OCI-LY3 (cell line): ENCODE data around the gene CADM4.

Experiments
- H2AFZ ChIP-seq: fragments of 200-600, 300-600 bp; shearing (Covaris generic); 2 replicates; pipeline ENCODE4 v1.6.0; 2014; ENCODE audit warnings: antibody characterized with exemption, low read depth, low read length
- H3K27ac ChIP-seq: fragments of 200-600, 300-600 bp; sonication (generic); 2 replicates; pipeline ENCODE4 v1.5.1; 2014; ENCODE audit warnings: mild to moderate bottlenecking, low read length, moderate library complexity, mixed read lengths
- H3K27me3 ChIP-seq: fragments of 200-600, 300-600 bp; sonication (generic); 2 replicates; pipeline ENCODE4 v1.6.1; 2014; ENCODE audit warnings: low read depth, low read length, mixed read lengths
- H3K36me3 ChIP-seq: fragments of 200-600, 300-600 bp; sonication (generic); replicated peaks from 2 replicates; pipeline ENCODE3; 2014; ENCODE audit warnings: low read depth, low read length, mixed read lengths
- H3K4me1 ChIP-seq: fragments of 300-600, 200-600 bp; sonication (generic); 2 replicates; pipeline ENCODE4 v1.6.1; 2014; ENCODE audit warnings: low read length, mixed read lengths
- H3K4me2 ChIP-seq: fragments of 200-600, 300-600 bp; sonication (generic); 2 replicates; pipeline ENCODE4 v1.6.1; 2014; ENCODE audit warnings: low read length, mixed read lengths
- H3K4me3 ChIP-seq: fragments of 300-600, 200-600 bp; sonication (generic); 2 replicates; pipeline ENCODE4 v1.5.1; 2014; ENCODE audit warnings: antibody characterized with exemption, mild to moderate bottlenecking, low read length, moderate library complexity
- H3K79me2 ChIP-seq: fragments of 300-600, 200-600 bp; shearing (Covaris generic); 2 replicates; pipeline ENCODE4 v1.6.1; 2014; ENCODE audit warnings: mild to moderate bottlenecking, low read length, mixed read lengths
- H3K9ac ChIP-seq: fragments of 300-600, 200-600 bp; shearing (Covaris generic); 2 replicates; pipeline ENCODE4 v1.6.0; 2014; ENCODE audit warnings: mild to moderate bottlenecking, low read length, moderate library complexity
- H3K9me3 ChIP-seq: fragments of 200-600, 300-600 bp; shearing (Covaris generic); 2 replicates; pipeline ENCODE4 v1.6.1; 2014; ENCODE audit warnings: low read length, mixed read lengths; ENCODE audit not compliant: insufficient read depth
- H4K20me1 ChIP-seq: fragments of 200-600, 300-600 bp; sonication (generic); 2 replicates; pipeline ENCODE4 v1.6.1; 2016; ENCODE audit warnings: low read length, mixed read lengths; ENCODE audit not compliant: insufficient read depth
- CTCF ChIP-seq: fragments of 200-600, 300-600 bp; sonication (generic); IDR thresholded peaks from 2 replicates; pipeline ENCODE4 v1.5.1; 2014; ENCODE audit warnings: antibody characterized with exemption, low read length, low read depth
- EZH2phosphoT487 ChIP-seq: fragments of 200-600 bp; shearing (Covaris generic); IDR thresholded peaks from 2 replicates; pipeline ENCODE4 v1.6.1; 2018; ENCODE audit warnings: antibody characterized with exemption, mixed run types, low read depth

Gene CADM4

GRCh38 chr19:43642531-43642930 is 2.9 kb upstream of the CADM4 start:
- no peaks in the 10 kb centered on the region for H3K79me2 ChIP-seq
- H3K4me1 ChIP-seq = peaks cover 10% of the 10 kb centered on the region
- H3K27ac ChIP-seq = no peak overlapping the region
- H3K9ac ChIP-seq = no peak overlapping the region
- TF ChIP-seq CTCF (no peak), EZH2phosphoT487 (no peak)
- H4K20me1 ChIP-seq = no peaks in the 10 kb centered on the region
- no peaks in the 10 kb centered on the region for H3K36me3 ChIP-seq
- H3K27me3 ChIP-seq = no peaks in the 10 kb centered on the region
- no peak overlapping the region for H3K4me3 ChIP-seq
- H3K9me3 ChIP-seq = no peaks in the 10 kb centered on the region
- H2AFZ ChIP-seq = peak overlapping the region; percentile 32; the same call in 1 of the 2 replicates
- H3K4me2 ChIP-seq = peak overlapping the region; percentile 27; the same call in 1 of the 2 replicates

GRCh38 chr19:43641333-43641732 is 1.7 kb upstream of the CADM4 start:
- Histone ChIP-seq H3K79me2 (no peaks in the 10 kb centered on the region), H3K36me3 (no peaks in the 10 kb centered on the region), H3K9me3 (no peaks in the 10 kb centered on the region), H3K4me1 (peaks cover 10% of the 10 kb centered on the region), H3K9ac (no peak overlapping the region), H4K20me1 (no peaks in the 10 kb centered on the region), H3K4me3 (no peak overlapping the region), H3K4me2 (no peak overlapping the region), H2AFZ (no peak overlapping the region), H3K27me3 (no peaks in the 10 kb centered on the region), H3K27ac (no peak overlapping the region)
- TF ChIP-seq EZH2phosphoT487 = no peak
- TF ChIP-seq CTCF = no peak

- Histone ChIP-seq H3K4me3 (no peak overlapping the region), H3K9ac (no peak overlapping the region), H3K27ac (no peak overlapping the region), H3K27me3 (no peaks in the 10 kb centered on the region), H2AFZ (no peak overlapping the region), H3K4me2 (no peak overlapping the region), H4K20me1 (no peaks in the 10 kb centered on the region), H3K79me2 (no peaks in the 10 kb centered on the region), H3K4me1 (peaks cover 10% of the 10 kb centered on the region), H3K36me3 (no peaks in the 10 kb centered on the region), H3K9me3 (no peaks in the 10 kb centered on the region)
- TF ChIP-seq EZH2phosphoT487 (no peak), CTCF (no peak)
Observed at GRCh38 chr19:43640424-43640757, 741 bp upstream of the CADM4 start.

GRCh38 chr19:43638995-43639518 is 593 bp downstream of the CADM4 start:
- Histone ChIP-seq H3K36me3 (no peaks in the 10 kb centered on the region), H3K27me3 (no peaks in the 10 kb centered on the region; the same call in 1 of the 2 replicates), H3K4me2 (peak overlapping the region; percentile 75), H3K4me3 (peak overlapping the region; percentile 79), H3K9ac (peak overlapping the region; percentile 62), H3K4me1 (peaks cover 10% of the 10 kb centered on the region), H3K27ac (no peak overlapping the region), H3K9me3 (no peaks in the 10 kb centered on the region), H3K79me2 (no peaks in the 10 kb centered on the region), H4K20me1 (no peaks in the 10 kb centered on the region), H2AFZ (no peak overlapping the region)
- TF ChIP-seq EZH2phosphoT487 (no peak), CTCF (no peak)
